Frontal cortex (tissue), 4 donors: Measurements from ENCODE around the gene PIK3R3. TPM values are rescaled to one million over a fixed set of nuclear protein-coding genes. Genes with fewer than 3 reads are reported as not detected.
"Not testable (repeated sequence)": the region's sequence is repeated elsewhere in the genome, so short reads cannot be mapped to it uniquely, and the experiment has no call there.

ENCODE experiments used
- DNase-seq, 2 donors: peaks; one replicate each; pipeline ENCODE4 v3.0.0; 2012; ENCODE audit warnings: low spot score in 2 of 2
- FAIRE-seq: peaks from 2 replicates; lab custom pipeline; 2012; peaks lifted over from hg19 to GRCh38; lab: Jason Lieb, UNC
- total RNA-seq: library from RNA; depleted of rRNA; stranded (reverse); fragments of >200 nt; gene quantifications from one replicate; pipeline ENCODE4 v1.2.3, GENCODE V29; 2014
- donor health status: control.
- donor health status: control.
- donor health status: control.

Gene PIK3R3
- total RNA-seq, 1 donor from 2014 or later, result 33.4 TPM

GRCh38 chr1:46077644-46078043 is 54.8 kb downstream of the PIK3R3 start:
- DNase-seq (no peak), FAIRE-seq (no peak)

DNA sequence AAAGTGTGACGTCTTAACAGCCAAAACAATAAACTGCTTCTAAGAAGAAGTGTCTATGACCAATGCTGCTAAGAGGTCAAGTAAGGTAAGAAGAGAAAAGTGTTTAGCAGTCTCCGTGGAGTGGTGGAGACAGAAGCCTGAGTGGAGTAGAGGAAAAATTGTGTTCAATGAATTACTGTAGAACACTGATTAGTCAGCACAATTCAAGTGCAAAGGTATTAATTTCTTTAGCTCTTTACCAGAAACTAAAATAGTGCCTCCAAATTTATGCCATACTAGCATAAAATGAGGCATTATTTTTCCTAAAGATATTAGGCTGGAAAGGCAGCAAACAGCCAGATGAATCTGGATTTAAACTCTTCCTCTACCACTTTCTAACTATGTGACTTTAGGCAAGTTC is 56.1 kb downstream of the PIK3R3 start:
- DNase-seq (no peak), FAIRE-seq (no peak)

GRCh38 chr1:46072975-46073374 is 59.5 kb downstream of the PIK3R3 start:
- FAIRE-seq (no peak), DNase-seq (no peak)

DNA sequence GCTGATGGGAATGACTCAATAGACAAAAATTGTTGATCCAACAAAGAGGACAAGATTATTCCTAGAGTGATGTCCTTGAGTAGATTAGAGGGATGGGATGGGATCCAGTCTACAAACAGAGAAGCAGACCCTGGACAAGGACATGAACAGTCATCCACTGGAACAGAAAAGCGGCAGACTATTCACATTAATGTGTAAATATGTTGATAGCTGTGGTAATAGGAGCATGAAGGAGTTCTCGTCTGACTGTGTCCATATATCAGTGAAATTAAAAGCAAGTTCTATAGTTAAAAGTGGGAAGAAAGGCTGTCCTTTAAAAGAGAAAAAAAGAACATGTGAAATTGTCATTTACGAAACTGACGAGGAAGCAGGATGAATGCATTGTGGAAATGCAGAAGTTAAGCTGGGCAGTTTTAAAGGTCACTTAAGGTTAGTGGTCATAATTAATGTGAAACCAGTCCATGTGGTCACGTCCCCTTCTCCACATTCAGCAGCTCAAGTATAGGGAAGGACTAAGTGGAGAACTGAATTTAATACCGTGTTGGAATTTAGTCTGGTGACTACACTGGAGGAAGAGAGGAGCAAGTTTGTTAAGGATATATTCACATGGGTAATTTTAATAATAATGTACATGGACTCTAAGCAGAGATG is 62.1 kb downstream of the PIK3R3 start:
- FAIRE-seq (no peak), DNase-seq (no peak)

GRCh38 chr1:46068525-46068924 is 63.9 kb downstream of the PIK3R3 start:
- FAIRE-seq, result no peak

DNA sequence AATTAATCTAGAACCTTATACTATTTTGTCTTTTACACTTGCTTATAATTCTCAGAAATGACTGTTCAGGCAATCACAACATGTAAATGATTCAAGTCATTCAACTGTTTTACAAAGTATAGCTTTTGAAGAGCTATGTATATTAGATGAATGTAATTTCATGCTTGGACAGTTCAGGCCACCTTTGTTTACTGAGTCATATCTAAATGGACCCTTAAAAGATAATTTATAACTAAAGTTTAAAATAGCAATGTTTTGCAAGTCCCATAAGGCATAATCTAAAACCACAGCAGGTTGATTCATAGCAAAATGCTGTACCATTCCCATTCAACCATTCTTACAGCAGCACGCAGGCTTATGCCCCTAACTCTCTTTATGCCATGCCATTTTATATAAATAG is 64.8 kb downstream of the PIK3R3 start:
- DNase-seq, result no peak
- FAIRE-seq, result no peak

More at GRCh38 chr1:46068525-46068924, 63.9 kb downstream of the PIK3R3 start:
- no peak for DNase-seq

GRCh38 chr1:46065405-46065804 is 67.0 kb downstream of the PIK3R3 start:
- no peak for DNase-seq
- FAIRE-seq, result no peak

GRCh38 chr1:46064708-46065107 is 67.7 kb downstream of the PIK3R3 start:
- DNase-seq (no peak), FAIRE-seq (no peak)

GRCh38 chr1:46062651-46063319 is 69.6 kb downstream of the PIK3R3 start:
- DNase-seq, result no peak
- no peak for FAIRE-seq

- DNase-seq (no peak), FAIRE-seq (no peak)
These were observed 71.3 kb downstream of the PIK3R3 start for GRCh38 chr1:46061146-46061545.

DNA sequence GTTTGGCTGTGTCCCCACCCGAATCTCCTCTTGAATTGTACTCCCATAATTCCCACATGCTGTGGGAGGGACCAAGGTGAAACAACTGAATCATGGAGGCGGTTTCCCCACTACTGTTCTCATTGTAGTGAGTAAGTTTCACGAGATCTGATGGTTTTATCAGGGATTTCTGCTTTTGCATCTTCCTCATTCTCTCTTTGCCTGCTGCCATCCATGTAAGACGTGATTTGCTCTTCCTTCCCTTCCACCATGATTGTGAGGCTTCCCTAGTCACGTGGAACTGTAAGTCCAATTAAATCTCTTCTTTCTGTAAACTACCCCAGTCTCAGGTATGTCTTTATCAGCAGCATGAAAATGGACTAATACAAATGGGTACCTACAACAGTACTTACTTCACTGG is 73.5 kb downstream of the PIK3R3 start:
- FAIRE-seq, result no peak

GRCh38 chr1:46057781-46058180 is 74.6 kb downstream of the PIK3R3 start:
- no peak for FAIRE-seq
- DNase-seq, result no peak

More for the DNA sequence above, 73.5 kb downstream of the PIK3R3 start:
- DNase-seq, result no peak

DNA sequence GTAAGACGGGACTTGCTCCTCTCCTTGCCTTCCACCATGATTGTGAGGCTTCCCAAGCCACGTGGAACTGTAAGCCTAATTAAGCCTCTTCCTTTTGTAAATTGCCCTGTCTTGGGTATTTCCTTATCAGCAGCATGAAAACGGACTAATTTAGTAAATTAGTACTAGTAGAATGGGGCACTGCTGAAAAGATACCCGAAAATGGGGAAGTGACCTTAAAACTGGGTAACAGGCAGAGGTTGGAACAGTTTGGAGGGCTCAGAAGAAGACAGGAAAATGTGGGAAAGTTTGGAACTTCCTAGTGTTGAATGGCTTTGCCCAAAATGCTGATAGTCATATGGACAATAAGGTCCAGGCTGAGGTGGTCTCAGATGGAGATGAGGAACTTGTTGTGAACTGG is 75.2 kb downstream of the PIK3R3 start:
- not testable (repeated sequence) for DNase-seq, FAIRE-seq

DNA sequence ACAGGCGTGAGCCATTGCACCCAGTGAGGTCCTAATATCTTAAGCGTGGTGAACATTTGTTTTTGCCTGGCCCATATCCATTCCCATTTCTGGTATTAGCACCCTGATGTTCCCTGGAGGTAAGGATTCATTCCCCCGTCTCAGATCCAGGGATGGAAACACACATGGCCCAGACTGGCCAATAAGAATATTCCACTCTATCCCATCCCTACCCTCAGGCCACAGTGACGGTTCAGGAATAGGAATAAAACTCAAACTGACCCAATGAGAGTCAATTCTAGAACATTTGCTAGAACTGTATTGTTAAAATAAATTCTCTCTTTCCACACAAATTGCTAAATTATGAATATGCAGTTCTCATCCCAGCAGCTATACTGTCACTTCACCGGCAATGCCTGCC is 76.1 kb downstream of the PIK3R3 start:
- no peak for FAIRE-seq
- no peak for DNase-seq

- DNase-seq (no peak), FAIRE-seq (no peak)
These were observed 78.7 kb downstream of the PIK3R3 start for GRCh38 chr1:46053734-46054133.

DNA sequence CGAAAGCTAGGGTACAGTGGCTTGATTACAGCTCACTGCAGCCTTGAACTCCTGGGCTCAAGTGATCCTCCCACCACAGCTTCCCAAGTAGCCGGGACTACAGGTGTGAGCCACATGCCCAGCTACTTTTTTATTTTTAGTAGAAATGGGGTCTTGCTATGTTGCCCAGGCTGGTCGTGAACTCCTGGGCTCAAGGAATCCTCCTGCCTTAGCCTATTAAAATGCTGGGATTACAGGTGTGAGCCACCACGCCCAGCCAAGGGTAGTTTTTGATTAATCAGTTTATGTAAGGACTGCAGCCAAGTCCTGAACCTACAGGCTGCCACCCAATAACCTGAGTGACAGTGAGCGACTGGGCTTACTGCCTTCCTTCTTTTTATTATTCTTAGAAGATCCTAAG is 88.3 kb downstream of the PIK3R3 start:
- DNase-seq, result no peak
- FAIRE-seq, result no peak

- no peak for FAIRE-seq
These were observed 88.9 kb downstream of the PIK3R3 start for GRCh38 chr1:46043458-46044017.

GRCh38 chr1:46041974-46042373 is 90.5 kb downstream of the PIK3R3 start:
- DNase-seq (no peak), FAIRE-seq (no peak)

More at GRCh38 chr1:46043458-46044017, 88.9 kb downstream of the PIK3R3 start:
- no peak for DNase-seq

GRCh38 chr1:46041551-46041950 is 90.9 kb downstream of the PIK3R3 start:
- DNase-seq (no peak), FAIRE-seq (no peak)

DNA sequence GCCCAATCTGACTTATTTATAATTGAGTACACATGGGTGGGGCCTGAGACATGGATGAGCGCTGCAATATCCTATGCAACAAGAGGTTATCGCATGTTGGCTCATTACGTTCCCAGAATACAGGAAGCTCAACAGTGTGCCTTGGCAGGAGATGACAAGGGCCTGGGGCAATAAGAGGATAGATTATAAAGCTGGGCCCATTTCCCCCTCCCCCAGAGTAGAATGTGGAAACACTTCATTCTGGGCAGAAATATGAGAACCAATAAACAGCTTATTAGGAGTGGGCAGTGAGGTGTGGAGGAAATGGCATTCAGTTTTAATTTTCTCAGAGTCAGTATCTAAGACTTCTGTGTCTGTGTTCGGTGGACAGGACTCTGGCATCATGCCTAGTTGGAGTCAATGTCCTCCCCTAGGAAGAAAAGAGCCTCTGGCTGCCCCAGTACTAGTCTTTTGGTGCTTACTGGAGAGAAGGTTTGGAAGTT is 92.8 kb downstream of the PIK3R3 start:
- DNase-seq (no peak), FAIRE-seq (no peak)
